ENCODE data around the gene UBE2S. TPM values are rescaled to one million over a fixed set of nuclear protein-coding genes. Genes with fewer than 3 reads are reported as not detected.
A peak's percentile ranks its signal among the peaks of the same experiment; 100 is the strongest.
"Not testable (repeated sequence)": the region's sequence is repeated elsewhere in the genome, so short reads cannot be mapped to it uniquely, and the experiment has no call there.

UBE2S gene
- total RNA-seq, 1 donor from 2014 or later = 31.9 TPM

GRCh38 chr19:55406091-55406825 is 1.3 kb downstream of the UBE2S start:
- no peak for DNase-seq (ENCODE audit: low spot score)

GRCh38 chr19:55405638-55406037 is 1.9 kb downstream of the UBE2S start:
- no peak for DNase-seq (ENCODE audit: low spot score)

GRCh38 chr19:55402509-55402908 is 5.1 kb downstream of the UBE2S start:
- DNase-seq (ENCODE audit: low spot score) = no peak

- not testable (repeated sequence) for DNase-seq (ENCODE audit: low spot score)
These were observed 6.2 kb downstream of the UBE2S start for GRCh38 chr19:55401390-55401789.

GRCh38 chr19:55400281-55401087 is 7.1 kb downstream of the UBE2S start:
- DNase-seq (ENCODE audit: low spot score) = peak; percentile 81

GRCh38 chr19:55398200-55398925 is 9.2 kb downstream of the UBE2S start:
- no peak for DNase-seq (ENCODE audit: low spot score)

GRCh38 chr19:55392820-55393761 is 14.5 kb downstream of the UBE2S start:
- DNase-seq (ENCODE audit: low spot score) = no peak

- DNase-seq (ENCODE audit: low spot score) = no peak
These were observed 15.6 kb downstream of the UBE2S start for GRCh38 chr19:55391702-55392615.

GRCh38 chr19:55391191-55391670 is 16.4 kb downstream of the UBE2S start:
- DNase-seq (ENCODE audit: low spot score) = no peak

GRCh38 chr19:55390461-55390880 is 17.1 kb downstream of the UBE2S start:
- no peak for DNase-seq (ENCODE audit: low spot score)

- no peak for DNase-seq (ENCODE audit: low spot score)
These were observed 17.9 kb downstream of the UBE2S start for GRCh38 chr19:55389386-55390317.

- DNase-seq (ENCODE audit: low spot score) = no peak
These were observed 19.7 kb downstream of the UBE2S start for GRCh38 chr19:55387736-55388497.

- no peak for DNase-seq (ENCODE audit: low spot score)
These were observed 21.1 kb downstream of the UBE2S start for GRCh38 chr19:55386493-55386971.

GRCh38 chr19:55385724-55386492 is 21.7 kb downstream of the UBE2S start, which contains the start of gene RPL28:
RPL28 (plus strand) TSS chr19:55385932; CDS start chr19:55386358, 426 bp downstream.
- DNase-seq (ENCODE audit: low spot score) = peak; percentile 99

GRCh38 chr19:55384920-55385723 is 22.5 kb downstream of the UBE2S start:
- DNase-seq (ENCODE audit: low spot score) = peak; percentile 98

Data from ureter (tissue), 1 donor.